GM19455 (cell line): ENCODE results near the gene DLGAP3.

Experiments used
- ATAC-seq: cut with Tn5 transposase; IDR thresholded peaks from one replicate; pipeline ENCODE4 v1.9.1; 2021; ENCODE audit not compliant: unreplicated experiment

The DLGAP3 gene

DNA sequence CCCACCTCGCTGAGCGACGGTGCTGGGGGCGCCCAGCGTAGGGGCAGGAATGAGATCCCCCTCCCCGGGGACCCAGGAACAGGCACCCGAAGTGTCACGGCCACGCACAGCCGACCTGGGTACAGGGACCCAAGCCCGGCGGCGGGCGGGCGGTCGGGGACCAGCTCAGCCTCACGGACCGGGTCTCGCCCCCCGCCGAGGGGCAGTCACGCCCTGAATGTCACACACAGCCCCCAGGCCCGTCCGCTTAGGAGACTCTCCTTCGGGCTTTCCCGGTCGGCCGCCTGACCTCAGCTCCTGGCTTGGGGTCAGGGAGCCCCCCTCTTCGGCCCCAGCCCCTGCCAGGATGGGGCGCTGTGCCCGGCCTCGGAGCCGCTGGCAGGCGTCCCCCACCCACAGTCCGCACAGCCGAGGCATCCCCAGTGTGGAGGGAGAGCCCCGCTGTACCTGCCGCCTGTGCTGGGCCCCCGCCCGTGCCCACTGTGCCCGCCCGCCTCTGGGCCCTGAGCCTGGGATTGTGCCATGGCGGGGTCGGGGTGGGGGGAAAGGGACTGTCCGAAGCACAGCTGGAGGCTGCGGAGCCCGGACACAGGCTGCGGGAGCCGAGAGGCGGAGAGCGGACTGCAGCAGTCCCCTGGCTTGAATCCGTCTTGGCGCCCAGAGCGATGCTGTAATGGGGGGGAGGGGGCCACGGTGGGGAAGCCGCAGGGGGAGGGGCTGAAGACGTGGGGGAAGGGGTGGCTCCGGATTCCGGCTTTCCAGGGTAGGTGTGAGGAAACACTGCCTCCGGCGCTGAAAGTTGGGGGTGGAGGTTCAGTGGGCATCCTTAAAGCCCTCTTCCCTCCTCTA lies 627 bp upstream of the DLGAP3 start:
- no peak for ATAC-seq

DNA sequence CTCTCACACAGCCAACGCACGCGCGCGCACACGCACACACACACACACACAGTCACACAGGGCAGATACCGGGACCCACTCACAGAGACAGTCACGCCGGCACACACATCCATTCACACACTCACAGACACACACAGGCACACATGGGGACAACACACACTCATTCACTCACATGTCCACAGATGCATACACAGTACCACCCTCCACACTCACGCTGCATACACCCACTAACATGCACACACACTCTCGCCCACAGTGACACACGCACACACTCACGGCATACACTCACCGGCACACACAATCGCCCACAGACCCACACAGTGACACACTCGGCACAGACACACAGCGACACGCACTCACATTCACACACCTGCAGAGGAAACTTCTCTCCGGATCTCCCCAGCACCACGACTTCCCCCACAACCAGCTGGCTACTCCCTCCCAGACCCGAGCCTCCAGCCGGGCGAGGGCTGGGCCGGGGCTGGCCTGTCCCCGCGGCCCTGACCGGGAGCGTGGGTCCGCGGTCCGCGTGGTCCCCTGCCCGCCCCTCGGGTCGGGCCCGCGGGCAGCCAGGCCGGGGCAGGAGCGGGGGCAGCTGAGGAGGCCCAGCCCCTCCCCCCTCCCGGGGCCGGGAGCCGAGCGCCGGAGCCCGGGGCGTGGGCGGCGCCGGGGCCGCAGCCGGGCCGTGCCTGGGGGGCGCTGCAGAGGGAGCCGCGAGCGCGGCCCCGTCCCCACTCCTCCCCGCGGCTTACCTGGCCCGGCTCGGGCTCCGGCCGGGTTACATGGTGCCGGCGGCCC lies 552 bp downstream of the DLGAP3 start:
- ATAC-seq: no peak

DNA sequence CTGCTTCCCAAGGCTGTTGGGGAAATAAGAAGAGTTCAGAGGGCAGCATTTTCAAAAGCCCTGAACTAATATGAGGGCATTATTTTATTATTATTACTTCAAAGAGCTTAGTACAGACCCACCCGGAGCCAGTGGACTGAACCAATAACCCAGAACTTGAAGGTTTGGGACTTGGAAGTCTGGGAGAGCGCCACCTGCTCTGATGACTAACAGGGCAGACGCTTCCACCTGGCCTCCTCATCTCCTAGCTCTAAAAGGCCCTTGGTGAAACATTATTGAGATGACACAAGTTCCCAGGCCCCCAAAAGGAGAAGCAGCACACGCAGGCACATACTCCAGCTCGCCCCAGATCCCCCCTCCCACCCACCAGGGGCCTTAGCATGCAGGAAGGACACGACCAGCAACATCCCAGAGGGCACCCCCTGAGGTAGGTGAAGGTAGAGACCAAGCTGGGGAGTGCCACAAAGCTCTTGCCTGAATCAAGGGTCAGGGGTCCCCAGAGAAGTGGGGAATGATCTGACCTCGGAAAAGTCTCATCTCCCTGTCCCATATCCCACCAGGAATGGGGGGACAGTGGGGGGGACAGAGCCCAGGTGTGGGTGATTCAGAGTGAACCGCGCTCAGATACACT lies 1.3 kb downstream of the DLGAP3 start:
- ATAC-seq: no peak

DNA sequence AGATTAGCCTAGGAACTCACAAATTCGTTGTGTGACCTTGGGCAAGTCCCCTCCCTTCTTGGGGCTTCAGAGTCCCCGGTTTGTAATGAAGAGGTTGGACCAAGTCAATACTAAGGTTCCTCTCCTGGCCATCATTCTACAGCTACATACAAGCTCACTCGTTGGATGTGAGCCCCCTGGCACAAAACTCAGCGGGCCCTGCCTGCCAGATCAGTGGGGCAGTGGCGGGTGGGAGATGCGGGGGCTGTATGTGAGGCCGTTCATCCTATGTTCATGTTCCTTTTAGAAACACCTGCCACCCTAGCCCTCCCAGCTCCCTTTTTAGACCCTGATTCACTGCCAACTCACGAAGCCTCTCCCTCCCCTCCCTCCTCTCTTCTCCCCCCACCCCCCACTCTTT lies 2.1 kb downstream of the DLGAP3 start:
- ATAC-seq: no peak

DNA sequence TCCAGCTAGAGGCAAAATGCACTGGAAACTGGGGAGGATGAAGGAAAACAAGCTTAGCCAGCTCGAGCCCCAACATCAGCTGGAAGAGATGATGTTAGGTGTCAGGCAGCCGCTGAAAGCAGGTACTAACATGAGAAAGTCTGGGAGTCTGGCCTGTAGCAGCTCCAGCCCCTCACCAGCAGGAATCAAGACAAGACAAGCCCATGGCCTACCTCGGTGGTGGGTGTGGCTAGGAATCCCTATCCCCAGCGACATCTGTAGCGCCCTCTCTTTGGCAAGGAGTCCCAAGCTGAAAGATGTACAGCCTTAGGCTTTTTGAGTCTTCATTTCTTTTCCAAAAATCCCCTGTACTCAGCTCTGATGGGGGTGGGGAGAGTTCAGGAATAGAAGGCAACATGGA lies 2.6 kb downstream of the DLGAP3 start:
- ATAC-seq: no peak

DNA sequence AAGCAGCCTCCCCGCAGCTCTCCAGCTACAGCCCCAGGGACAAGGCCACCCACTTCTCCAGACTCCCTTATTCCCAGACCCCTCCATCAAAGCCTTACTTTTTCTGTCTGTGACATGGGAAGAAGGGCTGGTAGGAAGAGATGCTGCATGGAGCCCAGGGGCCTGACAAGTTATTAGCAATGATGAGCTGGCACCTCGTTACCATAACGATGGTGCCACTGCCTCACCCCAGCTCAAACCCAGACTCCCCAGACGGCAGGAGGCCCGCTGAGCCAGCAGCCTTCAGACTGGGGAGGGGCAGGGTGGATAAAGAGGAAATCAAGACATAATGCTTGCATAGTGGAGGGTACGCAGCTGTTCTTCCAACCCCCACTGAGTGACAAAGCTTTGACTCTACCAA lies 3.3 kb downstream of the DLGAP3 start:
- no peak for ATAC-seq

DNA sequence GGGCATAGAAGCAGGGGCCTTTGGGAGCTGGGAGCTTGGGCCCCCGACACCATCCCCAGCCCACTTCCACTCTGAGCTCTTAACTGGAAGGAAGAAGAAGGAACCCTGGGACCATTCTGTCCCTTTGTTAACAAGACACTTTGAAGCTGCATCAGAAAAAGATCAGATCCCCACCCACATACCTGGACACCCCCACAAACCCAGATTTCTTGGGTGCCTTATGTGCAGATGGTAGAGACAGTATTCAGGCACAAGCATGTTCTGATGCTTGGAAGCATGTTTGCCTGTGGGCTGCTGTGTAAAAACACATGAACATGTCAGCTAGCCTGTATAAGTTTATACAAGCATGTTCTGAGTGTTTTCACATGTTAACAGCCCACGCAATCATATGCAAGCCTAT lies 3.7 kb downstream of the DLGAP3 start:
- no peak for ATAC-seq

DNA sequence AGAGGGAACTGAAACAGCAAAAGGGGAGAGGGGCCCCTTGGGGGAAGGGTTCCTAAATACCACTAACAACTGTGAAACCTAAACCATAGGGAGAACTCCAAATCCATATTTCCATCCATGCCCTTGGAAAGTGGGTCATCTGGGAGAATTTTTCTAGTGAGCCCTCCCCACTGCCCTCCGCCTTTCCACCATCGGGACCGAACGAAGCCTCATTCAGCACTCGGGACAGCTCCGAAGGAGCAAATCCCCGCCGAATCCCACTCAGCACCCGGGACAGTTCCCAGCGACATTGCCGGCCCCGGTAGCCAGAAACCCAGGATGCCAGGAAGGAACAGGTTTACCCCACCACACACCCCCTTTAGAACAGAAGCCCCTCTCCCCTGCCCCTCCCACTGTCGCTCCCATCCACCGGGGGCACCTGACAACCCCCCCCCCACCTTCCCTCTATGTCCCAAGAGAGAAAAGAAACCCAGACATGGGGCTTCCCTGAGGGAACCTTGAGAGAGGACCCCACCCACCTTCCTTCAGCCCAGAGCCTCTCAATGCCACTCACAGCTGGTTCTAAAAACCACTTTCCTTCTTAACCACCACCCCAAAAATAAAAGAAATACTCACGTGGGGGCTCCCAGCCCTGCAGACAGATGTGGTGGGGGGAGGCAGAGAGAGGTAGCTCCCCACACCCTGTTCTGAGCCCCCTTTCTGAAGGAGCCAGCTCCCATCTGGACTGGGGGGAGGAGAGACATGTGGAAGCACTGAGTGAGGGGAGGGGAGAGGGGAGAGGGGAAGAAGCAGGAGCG lies 4.5 kb downstream of the DLGAP3 start:
- ATAC-seq: no peak

DNA sequence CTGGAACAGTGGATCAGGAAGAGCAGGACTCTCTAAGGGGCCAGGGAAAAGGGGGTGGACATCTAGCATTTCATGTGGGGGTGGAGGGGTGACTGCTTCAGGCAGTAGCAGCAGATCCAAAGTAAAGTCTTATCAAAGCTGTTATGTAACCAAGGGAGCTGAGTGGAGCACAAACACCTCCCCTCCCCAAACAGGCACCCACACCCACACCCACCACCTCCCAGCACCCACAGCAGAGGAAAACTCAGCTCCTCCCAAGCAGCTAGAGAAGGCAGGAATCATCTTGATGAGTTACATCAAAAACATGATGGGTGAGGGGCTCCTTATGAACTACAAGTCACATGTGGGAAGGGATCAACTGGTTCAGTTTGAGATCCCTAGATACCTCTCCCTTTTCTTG lies 6.0 kb downstream of the DLGAP3 start:
- ATAC-seq: no peak

DNA sequence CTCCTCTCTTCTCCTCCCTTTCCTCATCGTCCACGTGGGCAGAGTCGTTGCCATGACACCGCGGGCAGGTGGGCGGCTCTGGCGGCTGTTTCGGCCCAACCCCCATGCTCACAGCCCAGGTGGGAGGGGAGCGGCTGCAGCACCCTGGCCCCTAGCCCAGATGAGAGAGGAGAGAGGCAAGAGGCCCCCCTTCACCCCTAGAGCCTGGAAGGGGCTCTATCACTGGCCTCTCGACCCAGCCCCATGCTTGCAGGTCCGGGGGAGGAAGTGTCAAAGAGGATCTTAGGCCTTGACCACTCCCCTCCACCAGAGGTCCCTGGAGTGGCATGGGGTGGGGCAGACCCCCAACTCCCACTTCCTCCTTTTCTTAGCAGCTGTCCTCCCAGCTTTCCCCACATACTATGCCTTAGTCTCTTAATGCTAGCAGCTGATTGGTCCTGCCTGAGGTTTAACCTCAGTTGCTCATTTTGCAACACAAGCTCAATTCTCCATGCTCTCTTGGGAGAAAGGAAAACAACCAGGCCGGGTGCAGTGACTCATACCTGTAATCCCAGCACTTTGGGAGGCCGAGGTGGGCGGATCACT lies 10.4 kb downstream of the DLGAP3 start:
- ATAC-seq: no peak

DNA sequence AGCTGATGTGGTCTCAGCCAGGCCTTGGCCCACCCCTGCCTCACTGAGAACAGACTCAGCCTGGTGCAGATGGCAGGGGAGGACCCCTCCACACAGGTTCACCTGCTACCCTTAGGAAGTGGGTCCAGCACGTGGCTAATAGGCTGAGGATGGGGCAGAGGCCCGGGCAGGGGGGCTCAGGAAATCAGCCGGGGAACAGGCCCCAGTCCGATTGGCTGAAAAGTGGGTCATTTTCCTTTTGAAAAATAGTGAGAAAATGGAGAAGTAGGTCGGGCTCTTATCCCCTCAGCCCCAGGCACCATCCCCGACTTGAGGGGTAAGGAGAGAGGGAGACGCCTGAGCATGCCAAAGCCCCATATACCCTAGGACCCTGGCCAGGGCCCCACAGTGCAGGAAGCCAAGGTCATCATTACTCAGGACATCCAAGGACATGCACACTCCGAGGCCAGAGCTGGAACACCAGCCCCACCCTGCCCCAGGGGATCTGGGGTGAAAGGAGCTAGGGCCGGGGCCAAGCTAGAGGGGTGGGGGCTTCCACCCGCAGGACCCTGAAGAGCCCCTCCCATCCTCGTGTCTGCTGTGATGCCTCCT lies 11.0 kb downstream of the DLGAP3 start:
- no peak for ATAC-seq

DNA sequence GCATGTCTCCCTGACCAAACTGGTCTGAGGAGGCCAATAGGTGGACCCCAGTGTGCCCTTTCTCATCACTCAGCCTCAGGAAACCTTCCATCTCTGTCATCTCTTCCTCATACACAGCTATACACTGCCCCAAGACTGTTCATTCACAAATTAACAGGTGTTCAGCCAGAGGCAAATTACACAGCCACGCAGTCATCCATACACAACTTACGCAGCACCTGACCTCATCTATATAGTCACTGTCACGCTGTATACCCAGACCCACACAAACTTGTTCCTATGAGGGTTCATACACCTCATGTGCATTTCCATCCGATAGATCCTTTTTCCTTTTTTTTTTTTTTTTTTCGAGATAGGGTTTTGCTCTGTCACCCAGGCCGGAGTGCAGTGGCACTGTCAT lies 12.4 kb downstream of the DLGAP3 start:
- ATAC-seq: no peak

DNA sequence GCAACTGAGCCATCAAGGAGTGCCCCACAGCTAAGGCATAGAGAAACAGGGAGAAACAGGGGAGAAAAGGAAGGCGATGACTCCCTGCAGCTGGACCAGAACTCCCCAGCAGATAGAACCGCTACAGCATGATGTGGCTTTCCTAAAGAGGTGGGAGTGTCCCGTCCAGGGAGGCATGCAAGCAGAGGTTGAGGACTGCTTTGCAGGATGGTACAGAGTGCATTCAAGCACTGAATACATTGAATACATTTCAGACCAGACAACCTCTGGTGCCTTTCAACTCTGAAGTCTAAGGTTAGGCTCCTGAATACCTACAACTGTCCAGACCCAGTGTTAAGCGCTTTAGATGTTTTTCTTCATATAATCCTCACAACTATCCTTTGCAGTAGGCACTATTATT lies 13.3 kb downstream of the DLGAP3 start:
- ATAC-seq: no peak

DNA sequence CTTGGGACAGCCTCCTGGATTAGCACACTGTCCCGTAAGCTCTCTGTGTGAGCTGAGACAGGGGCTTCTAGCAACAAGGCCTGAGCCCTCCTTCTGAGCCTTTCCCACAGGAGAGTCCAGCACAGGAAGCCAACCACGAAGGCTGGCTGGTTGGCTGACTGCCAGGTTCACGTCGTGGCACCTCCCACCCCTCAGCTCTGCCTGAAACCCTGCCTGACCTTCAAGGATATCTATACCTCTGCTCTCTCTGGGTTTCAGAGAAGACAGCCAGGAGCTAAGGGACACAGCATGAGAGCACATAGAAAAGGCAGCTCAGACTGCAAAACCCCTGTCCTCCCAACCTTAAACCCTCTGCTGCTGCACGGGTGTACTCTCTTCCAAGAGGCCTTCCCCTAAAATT lies 13.9 kb downstream of the DLGAP3 start:
- ATAC-seq: no peak

DNA sequence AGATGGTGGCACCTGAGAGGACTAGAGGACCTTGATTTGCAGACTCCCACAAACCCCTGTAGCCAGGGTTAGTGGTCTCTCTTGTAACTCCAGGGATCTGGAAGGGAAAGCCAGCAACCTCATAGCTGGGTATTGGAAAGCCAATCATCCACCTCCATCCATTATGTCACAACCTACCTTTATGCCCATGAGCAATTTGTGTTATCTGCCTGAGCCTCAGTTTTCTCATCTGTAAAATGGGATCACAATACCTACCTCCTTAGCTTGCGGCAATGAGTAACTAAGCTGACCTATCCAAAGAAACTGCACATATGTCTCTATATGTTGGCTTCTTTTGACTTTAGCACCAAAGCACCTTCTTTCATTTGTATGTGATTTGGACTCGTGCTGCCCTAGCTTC lies 14.5 kb downstream of the DLGAP3 start:
- no peak for ATAC-seq

DNA sequence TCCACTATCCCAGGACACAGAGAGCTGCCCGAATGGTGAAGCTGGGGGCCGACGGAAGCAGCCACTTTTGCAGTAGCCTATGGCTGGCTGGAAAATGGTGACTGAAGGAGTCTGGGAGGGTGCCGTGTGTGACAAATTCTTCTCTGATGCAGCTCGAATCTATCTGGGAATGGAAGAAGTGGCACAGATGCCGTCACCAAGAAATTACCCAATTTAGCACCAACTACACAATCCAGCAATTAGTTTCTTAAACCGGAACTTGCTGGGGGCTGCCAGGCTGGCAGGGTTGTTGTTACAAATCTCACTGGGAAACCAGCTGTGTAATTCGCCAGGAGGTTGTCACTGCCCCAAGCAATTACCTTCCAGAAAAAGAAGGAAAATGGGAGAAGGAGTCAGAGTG lies 18.0 kb downstream of the DLGAP3 start:
- ATAC-seq: no peak

DNA sequence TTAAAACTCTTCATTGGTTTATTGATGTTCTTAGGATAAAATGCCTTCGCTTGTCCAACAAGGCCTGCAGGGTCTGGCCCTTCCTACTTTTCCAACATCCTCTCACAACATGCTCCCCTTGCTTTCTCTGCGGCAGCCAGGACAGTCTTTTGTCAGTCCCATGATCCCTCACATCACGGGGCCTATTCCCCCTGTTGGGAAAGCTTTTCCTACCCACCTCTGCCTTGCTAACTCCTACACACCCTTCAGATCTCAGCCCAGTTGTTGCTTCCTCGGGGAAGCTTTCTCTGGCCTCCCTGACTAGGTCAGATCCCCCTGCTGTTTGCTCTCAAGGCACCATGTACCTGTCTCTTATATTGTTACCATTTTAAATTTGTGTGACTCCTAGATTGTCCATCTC lies 19.0 kb downstream of the DLGAP3 start:
- ATAC-seq: no peak

DNA sequence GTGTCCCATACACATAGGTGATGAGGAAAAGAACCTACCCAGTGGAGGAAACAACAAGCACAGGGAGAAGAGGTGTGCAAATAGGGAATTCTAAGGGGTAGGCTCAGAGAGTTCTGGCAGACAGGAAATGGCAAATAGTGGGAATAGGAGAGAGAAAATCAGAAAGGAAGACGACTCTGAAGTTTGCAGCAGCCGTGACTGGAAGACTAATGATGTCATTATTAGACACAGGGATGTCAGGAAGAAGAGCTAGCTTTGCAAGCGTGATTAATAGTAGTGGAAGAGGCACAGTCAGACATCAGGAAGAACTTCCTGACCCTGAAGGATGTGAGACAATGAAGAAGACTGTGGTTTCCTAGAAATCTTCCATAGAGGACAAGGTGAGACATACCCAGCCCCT lies 21.1 kb downstream of the DLGAP3 start:
- ATAC-seq: no peak

DNA sequence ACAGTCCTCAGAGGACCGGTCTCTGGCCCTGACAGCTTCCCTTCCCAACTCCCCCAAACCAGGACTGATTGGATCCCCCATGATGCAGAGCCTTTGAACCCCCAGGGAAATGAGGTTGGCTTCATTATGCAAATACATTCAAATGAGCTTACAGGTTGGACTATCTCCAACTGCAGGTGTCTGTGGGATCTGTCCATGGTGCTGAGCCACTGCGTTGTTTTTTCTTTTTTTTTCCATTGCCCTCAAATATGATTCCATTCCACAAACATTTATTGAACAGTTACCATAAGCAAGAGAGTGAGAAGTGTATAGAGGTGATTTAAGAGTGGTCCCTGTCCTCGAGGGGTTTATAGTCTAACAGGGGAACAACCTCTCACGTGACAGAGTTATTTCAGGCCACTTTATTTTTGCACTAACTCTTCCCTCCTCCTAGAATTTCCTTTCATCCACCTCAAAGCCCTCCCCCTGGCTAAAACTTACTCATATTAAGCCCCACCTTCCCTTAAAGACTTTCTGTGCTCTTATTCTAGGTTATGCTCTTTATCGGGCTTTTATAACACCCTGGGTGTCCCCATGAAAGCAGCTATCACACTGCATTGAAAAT lies 21.9 kb downstream of the DLGAP3 start:
- no peak for ATAC-seq

DNA sequence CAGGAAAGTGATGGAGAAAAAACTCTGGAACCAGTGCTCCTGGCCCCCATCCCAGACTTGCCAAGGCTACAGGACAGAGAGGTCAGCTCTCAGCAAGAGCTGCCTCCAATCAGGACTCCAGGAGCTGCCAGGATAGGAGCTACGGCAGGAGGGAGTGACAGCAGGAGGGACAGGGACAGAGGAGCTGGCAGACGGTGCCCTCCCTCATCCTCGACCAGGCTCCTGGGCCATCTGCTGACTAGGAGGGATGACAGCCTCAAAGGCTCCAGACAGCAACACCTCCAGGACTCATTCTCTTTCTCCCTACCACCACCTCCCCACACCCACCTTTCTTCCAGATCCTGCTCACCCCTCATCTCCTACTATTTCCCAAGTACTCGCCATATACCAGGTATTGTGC lies 22.7 kb downstream of the DLGAP3 start:
- no peak for ATAC-seq
